ENCODE measurements around the gene CRACR2B.

- no peak for TF ChIP-seq CTCF (conservative IDR thresholded peaks at IDR 0.05; ENCODE audit: low read length)
- TF ChIP-seq EZH2phosphoT487 (IDR thresholded peaks at IDR 0.05; ENCODE audit: borderline replicate concordance), result no peak
Measured at GRCh38 chr11:876545-876944, 48.8 kb downstream of the CRACR2B start.

Data from Loucy (cell line).